HL-60 (cell line): ENCODE data around the gene GMDS.

Experiments
- DNase-seq, 2 experiments: peaks; one replicate each; pipeline ENCODE4 v3.0.0-alpha.2; 2010 to 2020; ENCODE audit warnings: low read depth in 1 of 2, low spot score in 1 of 2
- H3K27ac ChIP-seq: fragments of 250-450 bp; sonication (Bioruptor Pico); replicated peaks from 2 replicates; pipeline ENCODE4 v1.5.1; 2020; ENCODE audit warnings: mild to moderate bottlenecking, moderate library complexity
- H3K27me3 ChIP-seq: fragments of 250-450 bp; sonication (Bioruptor Pico); 2 replicates; pipeline ENCODE4 v1.5.1; 2021; ENCODE audit warnings: mild to moderate bottlenecking, moderate library complexity; ENCODE audit not compliant: insufficient read depth, poor library complexity, severe bottlenecking
- H3K4me3 ChIP-seq: replicated peaks from 2 replicates; pipeline ENCODE4 v1.5.1; 2011; ENCODE audit warnings: mild to moderate bottlenecking, control low read depth, low read length; ENCODE audit not compliant: insufficient read depth
- CTCF ChIP-seq: IDR thresholded peaks from one replicate; pipeline ENCODE4 v1.5.1; 2011; ENCODE audit warnings: low read length, control low read depth, inconsistent platforms; ENCODE audit not compliant: insufficient read depth
- GABPA ChIP-seq: IDR thresholded peaks from 2 replicates; pipeline ENCODE4 v1.6.1; 2012; ENCODE audit warnings: low read depth
- POLR2AphosphoS5 ChIP-seq: IDR thresholded peaks from 2 replicates; pipeline ENCODE4 v1.6.1; 2012; ENCODE audit warnings: low read depth
- REST ChIP-seq: IDR thresholded peaks from 2 replicates; pipeline ENCODE4 v1.6.1; 2012; ENCODE audit warnings: low read depth; ENCODE audit not compliant: insufficient replicate concordance
- SPI1 ChIP-seq: IDR thresholded peaks from 2 replicates; pipeline ENCODE4 v1.6.1; 2012; ENCODE audit warnings: low read depth, mild to moderate bottlenecking, borderline replicate concordance

GMDS gene

GRCh38 chr6:1688396-1688795, 557.0 kb downstream of the GMDS start:
- no peak for TF ChIP-seq POLR2AphosphoS5
- TF ChIP-seq SPI1: no peak
- TF ChIP-seq CTCF: no peak
- no peak for TF ChIP-seq GABPA
- no peak for TF ChIP-seq REST
- H3K27ac ChIP-seq: no peak overlapping the region
- no peaks in the 10 kb centered on the region for H3K27me3 ChIP-seq
- H3K4me3 ChIP-seq: no peak overlapping the region
- DNase-seq: no peak

GRCh38 chr6:1687402-1687801, 558.0 kb downstream of the GMDS start:
- no peak overlapping the region for H3K27ac ChIP-seq
- no peak for DNase-seq
- TF ChIP-seq CTCF (no peak), SPI1 (no peak), REST (no peak), POLR2AphosphoS5 (no peak), GABPA (no peak)
- no peak overlapping the region for H3K4me3 ChIP-seq
- no peaks in the 10 kb centered on the region for H3K27me3 ChIP-seq

- H3K27ac ChIP-seq: no peak overlapping the region
- DNase-seq: no peak
- no peaks in the 10 kb centered on the region for H3K27me3 ChIP-seq
- no peak for TF ChIP-seq CTCF
- TF ChIP-seq POLR2AphosphoS5: no peak
- no peak for TF ChIP-seq SPI1
- no peak for TF ChIP-seq GABPA
- no peak overlapping the region for H3K4me3 ChIP-seq
Observed at GRCh38 chr6:1686117-1687098, 559.0 kb downstream of the GMDS start.
